Activated CD4-positive, alpha-beta T cell treated with anti-CD3 and anti-CD28 coated beads for 36 hours (primary cell): ENCODE data around the gene POLR1E. TPM values are rescaled to one million over a fixed set of nuclear protein-coding genes. Genes with fewer than 3 reads are reported as not detected.

Source experiments
- ATAC-seq: fragments of 200-7000 bp; cut with Tn5 transposase; one replicate; pipeline ENCODE4 v1.10.0; 2021; ENCODE audit warnings: mild to moderate bottlenecking, moderate library complexity
- CTCF ChIA-PET: fragments of 350-600 bp; sonication (Branson Sonifier 250); formaldehyde crosslinking; loops from one replicate; lab custom pipeline; 2021; ENCODE audit warnings: antibody characterized with exemption; lab: Charles Lee
- POLR2A ChIA-PET: fragments of 350-600 bp; sonication (Branson Sonifier 250); formaldehyde crosslinking; loops from one replicate; lab custom pipeline; 2021; ENCODE audit warnings: antibody characterized with exemption, inconsistent platforms; lab: Charles Lee
- DNase-seq: peaks from one replicate; pipeline ENCODE4 v3.0.0-alpha.2; 2020
- H3K27ac Mint-ChIP-seq: one replicate; pipeline ENCODE4 v1.8.0; 2021; ENCODE audit warnings: mixed read lengths
- H3K27me3 Mint-ChIP-seq: one replicate; pipeline ENCODE4 v1.8.0; 2021; ENCODE audit warnings: mixed read lengths
- H3K36me3 Mint-ChIP-seq: one replicate; pipeline ENCODE4 v1.8.0; 2021; ENCODE audit warnings: low read depth, mixed read lengths
- H3K4me1 Mint-ChIP-seq: one replicate; pipeline ENCODE4 v1.8.0; 2021; ENCODE audit warnings: mixed read lengths
- H3K4me3 Mint-ChIP-seq: one replicate; pipeline ENCODE4 v1.8.0; 2021; ENCODE audit warnings: mild to moderate bottlenecking, moderate library complexity, mixed read lengths
- H3K9me3 Mint-ChIP-seq: one replicate; pipeline ENCODE4 v1.8.0; 2021; ENCODE audit warnings: low read depth, mixed read lengths
- intact Hi-C, 2 experiments: fragments of 100-400 bp; cut with DNase I in 1 of 2; cut with micrococcal nuclease in 1 of 2; formaldehyde crosslinking; loops; one replicate each; pipeline versions ENCODE4 v1.14.2 to v1.15.1; 2022 to 2024; cut with DNase I, micrococcal nuclease
- total RNA-seq, 2 experiments: library from RNA; stranded (reverse); gene quantifications; one replicate each; pipeline ENCODE4 v1.2.3, GENCODE V29; 2021

POLR1E gene
- total RNA-seq, 2 experiments from 2014 or later, result 67.5 to 69.2 TPM

DNA sequence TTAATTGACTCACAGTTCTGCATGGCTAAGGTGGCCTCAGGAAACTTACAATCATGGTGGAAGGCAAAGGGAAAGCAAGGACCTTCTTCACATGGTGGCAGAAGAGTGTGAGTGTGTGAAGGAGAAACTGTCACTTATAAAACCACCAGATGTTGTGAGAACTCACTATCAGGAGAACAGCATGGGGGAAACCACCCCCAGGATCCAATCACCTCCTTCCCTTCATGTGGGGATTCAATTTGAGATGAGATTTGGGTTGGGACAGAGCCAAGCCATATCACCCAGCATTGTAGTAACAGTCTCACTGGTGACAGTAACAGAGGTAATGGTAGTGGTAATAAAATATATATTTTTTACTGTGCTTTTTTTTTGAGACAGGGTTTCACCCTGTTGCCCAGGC is 38.6 kb upstream of the POLR1E start:
- ATAC-seq (no peak), DNase-seq (no peak)
- ChIA-PET CTCF (interaction anchor here (0.6 kb wide), 1 partner anchor 303 kb away, joined by 3 read pairs; no protein-coding TSS in a partner anchor), POLR2A (no interaction called here)
- no peaks in the 10 kb centered on the region for H3K9me3 Mint-ChIP-seq
- intact Hi-C loops, result no loop called here
- no peaks in the 10 kb centered on the region for H3K27me3 Mint-ChIP-seq
- peaks cover 22% of the 10 kb centered on the region for H3K36me3 Mint-ChIP-seq
- H3K4me3 Mint-ChIP-seq, result no peak overlapping the region
- no peak overlapping the region for H3K27ac Mint-ChIP-seq
- H3K4me1 Mint-ChIP-seq, result peaks cover 14% of the 10 kb centered on the region

DNA sequence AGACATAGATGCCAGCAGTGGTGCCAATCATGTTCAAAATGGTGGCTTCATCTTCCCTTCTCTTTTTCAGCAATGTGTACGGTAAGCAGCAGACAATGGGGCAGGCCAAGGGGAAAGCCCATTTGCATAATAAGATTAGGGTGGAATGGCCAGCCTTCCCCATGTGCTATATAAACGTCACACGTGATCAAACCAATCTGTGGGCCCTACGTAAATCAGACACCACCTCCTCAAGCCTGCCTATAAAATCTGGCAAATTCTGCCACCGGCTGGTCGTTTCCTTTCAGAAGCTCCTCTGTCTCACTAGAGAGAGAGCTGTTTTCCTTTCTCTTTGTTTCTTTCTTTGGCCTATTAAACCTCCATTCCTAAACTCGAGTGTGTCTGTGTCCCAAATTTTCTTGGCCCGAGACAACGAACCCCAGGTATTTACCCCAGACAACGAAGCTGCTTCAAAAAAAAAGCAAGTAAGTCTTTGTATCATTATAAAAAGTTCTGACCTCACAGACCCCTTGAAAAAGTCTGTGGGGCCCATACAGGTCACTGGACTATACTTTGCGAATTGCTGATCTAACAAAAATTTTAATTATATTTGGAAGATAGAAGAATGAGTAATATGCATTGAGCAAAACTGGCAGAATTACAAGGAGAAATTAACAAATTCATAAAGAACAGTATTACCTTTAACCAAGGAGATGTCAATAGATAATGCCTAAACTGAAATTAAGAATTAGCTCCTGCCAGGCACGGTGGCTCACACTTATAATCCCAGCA is 35.7 kb upstream of the POLR1E start:
- ChIA-PET POLR2A (interaction anchor here (0.9 kb wide), 1 partner anchor 15 kb away, joined by 3 read pairs; the partner anchor contains the start of gene ZBTB5), CTCF (interaction anchor here (0.8 kb wide), 1 partner anchor 25 kb away, joined by 3 read pairs; no protein-coding TSS in a partner anchor)
- peaks cover 17% of the 10 kb centered on the region for H3K36me3 Mint-ChIP-seq
- ATAC-seq (no peak), DNase-seq (no peak)
- no peak overlapping the region for H3K4me3 Mint-ChIP-seq
- peaks cover 21% of the 10 kb centered on the region for H3K4me1 Mint-ChIP-seq
- H3K27ac Mint-ChIP-seq, result no peak overlapping the region
- intact Hi-C loops, result no loop called here
- H3K27me3 Mint-ChIP-seq, result no peaks in the 10 kb centered on the region
- no peaks in the 10 kb centered on the region for H3K9me3 Mint-ChIP-seq

DNA sequence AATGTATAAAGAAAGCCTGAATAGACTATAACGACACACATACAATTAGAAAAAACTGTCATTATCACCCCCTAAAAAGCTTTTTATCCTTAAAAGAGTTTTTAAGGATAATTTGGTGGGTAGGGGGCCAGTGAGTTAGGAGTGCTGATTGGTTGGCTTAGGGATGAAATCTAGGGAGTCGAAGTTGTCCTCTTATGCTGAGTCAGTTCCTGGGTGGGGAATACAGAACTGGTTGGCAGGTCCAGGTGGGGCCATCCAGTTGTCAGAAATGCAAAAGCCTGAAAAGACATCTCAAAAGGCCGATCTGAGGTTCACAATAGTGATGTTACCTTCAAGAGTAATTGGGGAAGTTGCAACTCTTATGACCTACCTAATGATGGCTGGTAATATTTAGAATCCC is 34.1 kb upstream of the POLR1E start:
- Mint-ChIP-seq H3K27me3 (no peaks in the 10 kb centered on the region), H3K27ac (no peak overlapping the region), H3K36me3 (peaks cover 17% of the 10 kb centered on the region), H3K4me3 (no peak overlapping the region), H3K9me3 (no peaks in the 10 kb centered on the region), H3K4me1 (peaks cover 27% of the 10 kb centered on the region)
- no peak for ATAC-seq
- DNase-seq, result no peak
- CTCF ChIA-PET, result interaction anchor here (0.6 kb wide), 2 partner anchors 106 to 479 kb away, joined by 3 to 5 read pairs; no protein-coding TSS in a partner anchor
- intact Hi-C loops, result no loop called here
- POLR2A ChIA-PET, result no interaction called here

DNA sequence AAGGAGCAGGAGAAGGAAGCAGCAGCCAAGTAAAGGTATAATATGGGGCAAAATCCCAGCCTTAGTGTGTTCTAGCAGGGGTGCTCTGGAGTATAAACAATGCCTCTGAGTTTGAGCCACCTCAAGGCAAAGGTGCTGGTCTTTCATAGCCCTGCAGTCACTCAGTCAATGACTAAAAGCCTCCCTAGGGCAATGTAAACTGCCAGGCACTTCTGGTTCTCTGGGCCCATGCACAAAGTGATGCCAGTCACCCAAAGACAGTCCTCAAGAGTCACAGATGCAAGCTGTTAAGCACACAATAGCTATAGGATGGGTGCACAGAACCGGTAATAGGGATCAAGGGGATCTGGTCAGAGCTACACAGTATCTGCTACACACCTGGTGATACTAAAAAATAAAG is 33.1 kb upstream of the POLR1E start:
- Mint-ChIP-seq H3K4me1 (peaks cover 31% of the 10 kb centered on the region), H3K9me3 (no peaks in the 10 kb centered on the region), H3K27me3 (no peaks in the 10 kb centered on the region), H3K27ac (no peak overlapping the region), H3K36me3 (peaks cover 14% of the 10 kb centered on the region), H3K4me3 (no peak overlapping the region)
- no peak for DNase-seq
- POLR2A ChIA-PET, result interaction anchor here (0.6 kb wide), 1 partner anchor 1117 kb away, joined by 3 read pairs; no protein-coding TSS in a partner anchor
- no peak for ATAC-seq
- CTCF ChIA-PET, result no interaction called here
- intact Hi-C loops, result no loop called here

DNA sequence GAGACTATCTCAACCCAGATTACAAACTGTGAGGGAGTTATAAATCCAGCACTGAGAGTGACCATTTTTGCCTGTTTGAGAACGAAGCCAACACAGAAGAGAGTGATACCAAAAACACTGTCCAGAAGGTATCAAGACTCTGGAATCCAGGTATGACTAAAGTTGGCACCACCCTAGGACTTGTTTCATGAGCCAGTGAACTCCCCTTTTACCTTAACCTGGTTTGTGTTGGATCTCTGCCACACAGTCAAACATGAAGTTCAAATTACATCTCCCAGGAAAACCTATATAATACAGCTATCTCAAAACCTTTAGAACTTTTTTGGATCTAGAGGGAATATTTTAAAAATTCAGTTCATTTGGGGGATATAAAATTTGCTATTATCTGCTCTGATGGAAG is 31.9 kb upstream of the POLR1E start:
- H3K9me3 Mint-ChIP-seq, result no peaks in the 10 kb centered on the region
- DNase-seq, result no peak
- H3K27ac Mint-ChIP-seq, result peak overlapping the region; percentile 44
- H3K27me3 Mint-ChIP-seq, result no peaks in the 10 kb centered on the region
- H3K36me3 Mint-ChIP-seq, result peaks cover 14% of the 10 kb centered on the region
- ChIA-PET POLR2A (no interaction called here), CTCF (interaction anchor here (1.9 kb wide), 1 partner anchor 31 kb away, joined by 5 read pairs; the partner anchor contains the start of gene GRHPR)
- H3K4me1 Mint-ChIP-seq, result peaks cover 34% of the 10 kb centered on the region
- no peak for ATAC-seq
- no peak overlapping the region for H3K4me3 Mint-ChIP-seq
- intact Hi-C loops, result no loop called here

DNA sequence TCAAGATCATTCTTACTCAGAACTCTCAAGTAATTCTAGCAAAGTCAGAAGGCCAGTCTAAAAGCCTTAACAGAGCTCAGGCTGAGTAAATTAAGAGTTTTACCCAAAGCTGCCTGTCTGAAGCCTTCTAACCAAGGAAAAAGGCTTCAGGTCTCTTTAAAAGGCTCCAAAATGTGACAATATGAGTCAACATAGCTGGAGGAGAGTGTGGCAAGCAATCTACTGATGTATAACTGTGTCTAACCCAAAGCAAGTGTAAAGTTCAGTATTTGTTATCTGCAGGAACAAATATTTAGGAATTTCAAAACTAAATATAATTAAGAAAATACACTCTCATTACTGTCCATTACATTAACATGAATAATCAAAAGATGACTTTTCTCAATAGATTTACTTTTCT is 31.5 kb upstream of the POLR1E start:
- intact Hi-C loops, result no loop called here
- ChIA-PET POLR2A (no interaction called here), CTCF (interaction anchor here (1.9 kb wide), 1 partner anchor 32 kb away, joined by 5 read pairs; the partner anchor contains the start of gene GRHPR)
- Mint-ChIP-seq H3K27me3 (no peaks in the 10 kb centered on the region), H3K4me3 (no peak overlapping the region), H3K36me3 (peaks cover 14% of the 10 kb centered on the region), H3K9me3 (no peaks in the 10 kb centered on the region), H3K4me1 (peaks cover 34% of the 10 kb centered on the region), H3K27ac (peak overlapping the region; percentile 44)
- ATAC-seq, result no peak
- no peak for DNase-seq

DNA sequence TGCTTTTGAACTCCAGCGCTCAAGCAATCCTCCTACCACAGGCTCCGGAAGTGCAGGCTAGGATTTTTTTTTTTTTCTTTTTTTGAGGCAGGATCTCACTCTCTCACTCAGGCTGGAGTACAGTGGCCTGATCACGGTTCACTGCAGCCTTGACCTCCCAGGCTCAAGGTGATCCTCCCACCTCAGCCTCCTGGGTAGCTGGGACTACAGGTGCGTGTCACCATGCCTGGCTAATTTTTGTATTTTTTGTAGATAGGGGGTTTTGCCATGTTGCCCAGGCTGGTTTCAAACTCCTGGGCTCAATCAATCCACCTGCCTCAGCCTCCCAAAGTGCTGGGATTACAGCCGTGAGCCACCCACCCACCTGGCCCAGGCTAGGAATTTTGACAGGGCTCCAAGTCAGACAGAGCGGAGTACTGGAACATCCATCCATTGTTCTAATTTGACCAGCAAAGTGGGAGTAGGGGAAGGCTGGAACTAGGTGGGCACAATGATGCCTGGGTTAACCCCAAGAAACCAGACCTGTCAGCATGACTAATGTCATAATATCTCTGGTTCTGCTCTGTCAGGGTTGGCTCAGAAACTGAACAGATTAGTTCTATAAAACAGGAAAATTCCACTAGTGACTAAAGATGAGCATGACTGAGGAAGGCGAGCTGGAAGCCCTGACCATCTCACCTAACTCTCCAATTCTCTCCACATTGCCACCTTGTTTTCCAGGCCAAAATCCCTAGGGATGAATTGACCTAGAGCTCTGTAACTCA is 29.7 kb upstream of the POLR1E start:
- H3K36me3 Mint-ChIP-seq, result peaks cover 3% of the 10 kb centered on the region
- no peaks in the 10 kb centered on the region for H3K27me3 Mint-ChIP-seq
- ChIA-PET CTCF (no interaction called here), POLR2A (no interaction called here)
- intact Hi-C loops, result no loop called here
- H3K4me3 Mint-ChIP-seq, result no peak overlapping the region
- no peak overlapping the region for H3K27ac Mint-ChIP-seq
- DNase-seq (no peak), ATAC-seq (no peak)
- H3K9me3 Mint-ChIP-seq, result no peaks in the 10 kb centered on the region
- peaks cover 37% of the 10 kb centered on the region for H3K4me1 Mint-ChIP-seq

DNA sequence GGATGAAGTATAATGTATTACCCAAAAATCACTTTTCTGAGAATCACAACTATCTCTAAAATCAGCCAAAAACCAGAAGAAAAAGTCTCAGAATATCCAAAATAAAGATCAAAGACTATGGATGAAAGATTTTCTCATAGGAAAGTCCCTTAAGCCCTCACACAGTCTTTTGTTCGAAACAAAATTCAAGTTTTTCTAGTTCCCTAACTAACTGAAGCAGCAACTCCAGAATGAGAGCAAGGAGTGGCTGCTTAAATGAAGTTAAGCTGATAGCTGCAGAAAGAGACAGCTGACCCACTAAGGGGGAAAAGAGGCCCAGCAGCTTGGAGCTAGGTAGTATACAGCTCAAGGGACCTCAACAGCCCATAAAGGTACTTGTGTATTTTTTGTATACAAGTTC is 28.9 kb upstream of the POLR1E start:
- peaks cover 33% of the 10 kb centered on the region for H3K4me1 Mint-ChIP-seq
- H3K27me3 Mint-ChIP-seq, result no peaks in the 10 kb centered on the region
- CTCF ChIA-PET, result no interaction called here
- POLR2A ChIA-PET, result no interaction called here
- DNase-seq (no peak), ATAC-seq (no peak)
- H3K36me3 Mint-ChIP-seq, result no peaks in the 10 kb centered on the region
- H3K9me3 Mint-ChIP-seq, result no peaks in the 10 kb centered on the region
- intact Hi-C loops, result no loop called here
- no peak overlapping the region for H3K27ac Mint-ChIP-seq
- H3K4me3 Mint-ChIP-seq, result no peak overlapping the region

DNA sequence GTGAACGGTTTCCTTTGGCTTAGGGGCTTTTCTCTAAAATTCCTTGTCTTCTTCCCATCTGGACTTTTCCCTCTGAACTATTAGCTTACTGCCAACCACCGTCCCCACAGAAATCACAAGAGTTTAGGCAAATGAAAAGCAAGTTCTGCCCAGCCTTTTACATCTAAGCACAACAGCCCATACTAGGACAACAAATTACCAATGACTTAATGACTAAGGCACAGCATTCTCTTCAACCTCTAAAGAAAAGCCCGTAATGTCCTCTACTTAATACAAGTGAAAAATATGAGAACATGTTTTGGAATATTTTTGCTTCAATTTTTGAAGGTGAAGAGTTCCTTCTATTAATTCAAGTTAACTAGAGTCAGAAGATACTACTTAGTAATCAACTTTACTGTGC is 21.7 kb upstream of the POLR1E start:
- Mint-ChIP-seq H3K4me1 (peaks cover 32% of the 10 kb centered on the region), H3K36me3 (peaks cover 16% of the 10 kb centered on the region), H3K27ac (peak overlapping the region; percentile 96), H3K4me3 (peak overlapping the region; percentile 97), H3K9me3 (no peaks in the 10 kb centered on the region), H3K27me3 (no peaks in the 10 kb centered on the region)
- intact Hi-C loops, result loop anchor here (2.0 to 10.0 kb wide), 3 partner anchors 49 to 1649 kb away; partner anchors contain the start of genes HINT2 (in 1 of the 2), SHB (in 1 of the 2) and SPAG8 (in 1 of the 2)
- ChIA-PET CTCF (interaction anchor here (0.7 kb wide), 2 partner anchors 22 to 154 kb away, joined by 3 read pairs; partner anchors contain the start of gene POLR1E), POLR2A (interaction anchor here (1.1 kb wide), 1 partner anchor 42 kb away, joined by 3 read pairs; the partner anchor contains the start of gene GRHPR)
- DNase-seq, result no peak
- ATAC-seq, result no peak

DNA sequence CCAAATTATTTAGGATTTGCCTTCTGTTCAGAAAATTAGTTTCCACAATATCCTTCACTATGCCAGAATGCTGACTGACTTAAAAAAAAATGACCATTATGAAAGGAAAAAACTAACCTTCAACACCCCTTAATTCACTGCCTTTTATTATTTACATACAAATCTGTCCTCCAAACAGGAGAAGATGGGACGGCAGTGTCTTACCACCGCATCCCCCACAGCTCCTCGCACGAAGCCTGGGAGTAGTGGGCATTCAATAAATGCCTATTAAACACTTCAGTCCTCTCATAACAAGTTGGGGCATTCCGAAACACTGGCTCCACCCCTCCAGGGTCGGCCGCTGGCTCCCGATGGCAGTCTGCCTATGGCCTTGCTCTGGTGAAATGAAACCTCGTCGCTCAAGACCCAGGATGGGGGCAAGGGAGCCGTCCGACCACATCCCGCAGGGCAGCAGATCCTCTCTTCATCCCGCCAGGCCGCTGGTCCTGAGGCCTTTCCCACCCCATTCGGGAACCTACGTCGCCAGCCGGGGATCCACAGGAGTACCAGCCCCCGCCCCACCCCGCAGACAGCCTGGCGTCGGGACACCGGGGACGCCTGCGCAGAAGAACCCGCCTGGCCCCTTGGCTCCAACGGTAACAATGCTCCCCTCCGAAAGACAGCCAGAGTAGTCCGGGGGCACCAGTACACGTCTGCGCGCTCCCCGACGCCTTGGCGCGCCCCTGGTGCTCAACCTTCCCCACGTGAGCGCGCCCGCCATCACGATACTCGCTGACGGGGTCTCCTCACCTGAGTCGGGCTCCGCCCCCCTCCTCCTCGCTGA is 21.1 kb upstream of the POLR1E start:
- intact Hi-C loops, result loop anchor here (1.0 to 10.0 kb wide), 14 partner anchors 21 to 1650 kb away; partner anchors contain the start of genes GRHPR (in 2 of the 2), POLR1E (in 2 of the 2), TOMM5 (in 2 of the 2) and DCAF10 (in 1 of the 2)
- POLR2A ChIA-PET, result interaction anchor here (0.7 to 2.1 kb wide), 5 partner anchors 12 to 42 kb away, joined by 3 to 13 read pairs (median 3); partner anchors contain the start of genes GRHPR and POLR1E
- peaks cover 16% of the 10 kb centered on the region for H3K36me3 Mint-ChIP-seq
- peak overlapping the region; percentile 97 for H3K4me3 Mint-ChIP-seq
- DNase-seq, result peak; percentile 79
- CTCF ChIA-PET, result interaction anchor here (0.7 to 2.5 kb wide), 3 partner anchors 16 to 155 kb away, joined by 3 to 15 read pairs (median 3); partner anchors contain the start of gene POLR1E
- peaks cover 30% of the 10 kb centered on the region for H3K4me1 Mint-ChIP-seq
- no peaks in the 10 kb centered on the region for H3K9me3 Mint-ChIP-seq
- peak overlapping the region; percentile 96 for H3K27ac Mint-ChIP-seq
- H3K27me3 Mint-ChIP-seq, result no peaks in the 10 kb centered on the region
- ATAC-seq, result peak; percentile 43
